HG03378 (cell line): ENCODE results near the gene NDUFS7.

Experiments used
- ATAC-seq: cut with Tn5 transposase; IDR thresholded peaks from one replicate; pipeline ENCODE4 v1.9.1; 2021; ENCODE audit warnings: mild to moderate bottlenecking, moderate library complexity; ENCODE audit not compliant: unreplicated experiment

Gene NDUFS7

DNA sequence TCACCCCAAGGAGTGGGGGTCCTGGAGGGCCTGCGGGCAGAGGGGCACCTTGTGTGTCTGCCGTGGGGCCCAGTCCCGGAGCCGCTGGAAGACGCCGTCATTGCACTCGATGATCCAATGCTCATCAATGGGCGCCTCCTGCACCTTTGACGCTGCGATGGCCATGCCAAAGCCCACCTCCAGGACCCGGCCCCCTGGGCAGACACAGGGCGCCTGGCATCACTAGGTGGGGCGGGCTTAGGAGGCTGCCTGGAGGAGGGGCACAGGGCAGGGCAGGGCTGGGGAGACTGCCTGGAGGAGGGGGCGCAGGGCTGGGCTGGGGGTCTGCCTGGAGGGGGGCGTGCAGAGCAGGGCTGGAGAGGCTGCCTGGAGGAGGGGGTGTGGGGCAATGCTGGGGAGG is 16.0 kb downstream of the NDUFS7 start:
- ATAC-seq, result no peak

DNA sequence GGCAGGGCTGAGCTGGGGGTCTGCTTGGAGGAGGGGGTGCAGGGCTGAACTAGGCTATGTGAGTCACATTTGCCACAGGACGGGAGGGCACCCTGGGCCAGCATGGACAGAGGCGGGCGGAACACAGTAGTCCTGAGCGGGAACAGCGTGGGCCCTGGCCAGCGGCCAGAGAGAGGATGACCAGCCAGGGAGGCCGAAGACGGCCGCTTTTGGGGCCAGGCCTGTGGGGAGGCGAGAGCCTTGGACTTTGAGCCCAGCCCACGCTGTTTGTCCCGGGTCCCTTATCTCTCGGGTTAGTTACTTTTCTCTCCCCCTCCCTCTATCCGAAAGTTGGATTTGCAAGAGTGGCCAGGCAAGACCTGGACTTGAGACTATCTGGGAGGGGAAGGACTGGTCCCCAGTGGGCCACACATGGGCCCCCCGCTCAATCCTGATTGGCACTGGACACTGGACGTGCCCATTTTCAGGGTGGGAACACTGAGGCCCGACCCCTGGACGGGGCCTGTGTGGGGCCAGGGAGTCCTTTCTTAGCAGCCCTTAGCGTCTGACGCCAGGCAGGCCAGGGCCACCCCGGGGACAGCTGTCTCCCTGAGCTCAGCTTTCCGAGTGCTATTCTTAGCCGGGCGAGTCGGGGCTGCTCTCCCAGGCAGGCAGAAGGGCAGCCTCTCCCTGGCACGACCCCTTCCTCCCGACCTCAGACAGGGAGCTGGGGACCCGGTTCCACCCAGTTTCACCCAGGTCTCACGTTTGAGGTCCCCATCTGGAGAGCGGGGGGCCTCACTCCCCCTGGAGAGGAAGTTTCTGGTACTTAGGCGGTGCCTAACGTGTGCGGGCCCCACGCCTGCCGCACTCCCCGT is 16.8 kb downstream of the NDUFS7 start:
- ATAC-seq, result no peak

DNA sequence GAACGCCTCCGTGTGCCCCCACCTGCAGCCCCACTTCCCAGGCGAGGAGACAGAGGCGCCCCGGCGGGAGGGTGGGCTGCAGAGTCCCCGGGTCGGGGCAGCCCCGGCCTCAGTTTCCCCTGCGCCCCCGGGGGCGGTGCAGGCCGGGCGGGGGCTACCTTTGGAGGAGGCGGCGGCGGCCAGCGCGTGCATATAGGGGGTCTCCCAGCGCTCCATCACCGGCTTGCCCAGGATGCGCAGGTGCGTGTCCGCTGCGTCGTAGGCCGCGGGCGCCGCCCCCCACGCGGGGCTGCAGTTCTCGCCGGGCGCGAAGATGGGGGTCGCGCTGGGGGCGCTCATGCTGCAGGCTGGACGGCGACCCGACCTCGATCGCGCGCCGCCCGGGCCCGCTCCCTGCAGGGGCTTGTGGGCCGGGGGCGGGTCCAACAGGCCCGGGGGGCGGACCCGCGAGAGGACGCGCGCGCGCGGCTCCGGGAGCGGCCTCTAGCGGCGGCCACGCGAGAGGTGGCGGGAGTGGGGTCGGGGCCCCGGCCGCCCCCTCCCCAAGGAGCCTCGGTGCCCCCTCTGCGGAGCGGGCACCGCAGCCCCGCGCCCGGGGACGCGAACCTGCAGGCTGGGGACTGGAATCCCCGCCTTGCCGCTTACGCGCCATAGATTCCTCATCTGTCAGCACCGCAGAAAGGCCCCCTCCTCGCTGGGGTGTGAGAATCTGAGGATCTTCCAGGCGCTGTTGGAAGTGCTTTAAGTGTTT is 17.6 kb downstream of the NDUFS7 start, which contains the start of gene GAMT:
GAMT (minus strand) TSS at position 405 of the 751 bp plus-strand sequence; CDS start at position 339, 66 bp downstream.
- no peak for ATAC-seq

DNA sequence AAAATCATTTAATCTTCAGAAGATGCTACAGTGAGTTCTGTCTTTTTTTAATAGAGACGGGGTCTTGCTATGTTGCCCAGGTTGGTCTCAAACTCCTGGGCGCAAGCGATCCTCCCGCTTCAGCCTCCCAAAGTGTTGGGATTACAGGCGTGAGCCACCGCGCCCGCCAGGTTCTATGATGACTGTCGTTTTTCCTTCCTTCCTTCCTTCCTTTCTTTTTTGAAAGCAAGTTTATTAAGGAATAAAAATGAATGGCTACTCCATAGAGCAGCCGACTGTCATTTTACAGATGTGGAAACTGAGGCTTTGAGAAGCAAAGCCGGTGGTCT is 18.1 kb downstream of the NDUFS7 start:
- no peak for ATAC-seq

DNA sequence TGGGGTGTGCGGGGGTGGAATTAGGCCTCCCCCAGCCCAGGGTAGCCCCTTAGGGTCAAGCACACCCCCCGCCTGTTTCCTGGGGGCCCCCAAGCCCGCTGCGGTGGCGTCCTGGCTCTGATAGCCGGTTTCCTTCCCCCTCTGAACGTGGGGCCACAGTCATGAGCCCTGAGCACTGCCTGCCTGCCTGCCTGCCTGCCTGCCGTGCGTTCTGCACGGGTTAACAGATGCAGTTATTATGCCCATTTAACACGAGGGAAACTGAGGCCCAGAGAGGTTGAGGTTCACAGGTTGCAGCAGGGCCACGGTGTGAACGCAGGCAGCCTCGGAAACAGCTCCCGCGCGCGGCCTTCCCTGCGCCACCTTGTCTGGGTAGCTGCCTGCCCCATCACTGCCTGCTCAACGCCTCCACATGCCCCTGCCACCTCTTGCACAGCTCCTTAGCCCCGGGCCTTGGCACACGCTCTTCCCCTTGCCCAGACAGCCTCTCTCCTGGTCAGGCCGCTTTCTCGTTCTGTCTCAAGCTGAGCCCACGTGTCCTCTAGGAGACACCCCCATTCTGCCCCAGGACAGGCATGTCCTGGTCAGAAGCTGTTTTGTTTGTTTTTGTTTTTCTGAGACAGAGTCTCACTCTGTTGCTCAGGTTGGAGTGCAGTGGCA is 18.8 kb downstream of the NDUFS7 start:
- ATAC-seq, result no peak

DNA sequence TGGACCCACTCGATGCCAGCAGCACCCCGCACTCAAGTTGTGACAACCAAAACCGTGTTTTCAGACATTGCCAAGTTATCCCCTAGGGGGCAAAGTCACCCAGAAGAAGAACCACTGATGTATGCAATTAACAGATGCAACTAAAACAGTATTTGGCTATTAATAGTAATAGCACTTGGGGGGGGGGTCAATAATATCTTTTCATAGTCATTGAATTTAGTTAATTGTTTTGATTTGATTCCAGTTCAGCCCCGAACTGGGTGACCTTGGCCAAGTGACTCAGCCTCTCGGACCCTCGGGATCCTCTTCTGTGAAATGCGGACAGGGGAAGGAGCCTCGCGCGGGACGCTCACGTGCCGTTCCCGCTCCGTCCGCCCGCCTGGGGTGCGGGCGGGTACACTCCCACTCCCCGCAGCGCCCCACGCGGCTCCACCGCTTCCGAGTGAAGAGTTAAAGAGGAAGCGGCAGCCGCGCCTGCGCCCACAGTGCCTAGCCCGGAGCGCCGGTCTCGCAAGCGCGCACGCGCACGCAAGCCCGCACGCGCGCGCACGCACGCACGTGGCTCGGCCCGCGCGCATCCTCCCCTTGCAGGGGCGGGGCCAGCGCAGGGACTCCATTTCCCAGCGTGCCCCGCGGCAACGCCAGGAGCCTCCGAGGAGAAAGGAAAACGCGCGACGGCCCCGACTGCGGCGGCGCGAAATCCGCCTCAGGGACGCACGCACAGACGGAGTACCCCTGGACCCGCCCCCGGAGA is 23.2 kb downstream of the NDUFS7 start:
- peak; percentile 48 for ATAC-seq

DNA sequence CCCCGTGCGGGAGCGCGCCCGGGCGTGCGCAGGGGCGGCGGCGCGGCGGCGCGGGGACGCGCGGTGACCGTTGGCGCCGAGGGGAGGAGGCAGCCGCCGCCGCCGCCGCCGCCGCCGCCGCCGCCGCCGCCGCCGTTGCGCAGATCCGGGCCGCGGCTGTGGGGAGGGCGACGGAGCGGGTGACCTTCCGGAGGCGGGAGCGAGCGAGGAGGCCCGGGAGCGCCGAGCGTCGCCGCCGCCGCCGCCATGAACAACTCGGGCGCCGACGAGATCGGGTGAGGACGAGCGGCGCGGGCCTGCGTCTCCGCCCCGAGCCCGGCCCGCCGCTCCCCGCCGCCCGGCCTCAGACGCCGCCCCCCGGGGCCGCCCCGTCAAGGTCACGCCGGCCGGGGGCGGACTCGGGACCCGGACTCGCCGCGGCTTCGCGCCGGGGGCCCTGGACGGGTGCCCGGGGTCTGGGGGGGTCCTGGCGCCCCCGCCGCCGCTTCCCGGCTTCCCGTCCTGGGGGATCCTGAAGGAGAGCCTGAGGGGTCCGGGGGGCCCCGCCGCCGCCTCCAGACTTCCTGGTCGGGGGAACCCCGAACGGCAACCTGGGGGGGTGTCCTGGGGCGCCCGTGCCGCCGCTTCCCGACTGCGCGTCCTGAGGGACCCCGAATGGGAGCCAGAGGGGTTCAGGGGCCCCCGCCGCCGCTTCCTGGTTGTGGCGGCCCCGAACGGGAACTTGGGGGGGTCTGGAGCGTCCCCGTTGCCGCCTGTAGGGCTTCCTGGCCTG is 24.0 kb downstream of the NDUFS7 start, which contains the start of gene DAZAP1:
DAZAP1 (plus strand) TSS at position 59 of the 772 bp plus-strand sequence; CDS start at position 247, 188 bp downstream.
- ATAC-seq, result no peak

DNA sequence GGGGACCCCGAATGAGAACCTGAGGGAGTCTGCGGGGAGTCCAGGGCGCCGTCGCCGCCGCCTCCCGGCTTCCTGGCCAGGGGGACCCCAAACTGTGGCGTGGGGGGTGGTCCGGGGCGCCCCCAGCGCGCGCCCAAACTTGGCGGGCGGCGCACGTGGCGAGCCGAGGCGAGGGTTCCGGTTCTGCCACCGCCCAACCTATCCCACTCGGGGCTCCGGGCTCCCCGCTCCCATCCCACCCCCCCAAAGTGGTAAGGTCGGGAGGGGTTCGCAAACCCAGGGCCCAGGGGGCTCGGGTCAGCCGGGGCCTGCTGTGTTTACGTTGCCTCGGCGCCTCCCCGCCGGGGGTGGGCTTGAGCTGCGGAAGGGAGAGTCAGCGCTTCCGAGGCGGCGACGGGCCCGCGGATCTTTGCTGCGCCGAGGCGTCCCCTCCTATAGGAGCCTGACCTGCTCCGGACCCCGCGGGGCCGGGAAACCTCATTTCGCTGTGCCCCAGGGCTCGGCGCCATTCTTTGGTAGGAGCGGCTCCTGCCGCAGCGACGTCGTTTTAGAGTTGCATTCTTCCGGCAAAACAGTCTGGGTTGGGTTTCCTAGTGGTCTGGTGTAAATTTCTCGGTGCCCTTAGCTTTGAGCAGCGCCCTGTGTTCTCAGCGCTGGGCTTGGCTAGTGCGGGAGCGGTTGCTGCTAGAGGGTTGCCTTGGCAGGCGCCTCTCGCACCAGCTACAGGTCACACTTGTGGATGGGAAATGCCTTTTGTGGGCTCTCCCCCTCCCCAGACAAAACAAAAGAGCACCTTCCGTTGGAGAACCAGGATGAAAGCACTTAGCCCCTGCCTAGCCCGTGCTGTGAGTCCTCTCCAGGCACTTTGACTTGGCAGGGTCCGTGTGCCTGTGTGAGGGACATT is 24.8 kb downstream of the NDUFS7 start:
- no peak for ATAC-seq

DNA sequence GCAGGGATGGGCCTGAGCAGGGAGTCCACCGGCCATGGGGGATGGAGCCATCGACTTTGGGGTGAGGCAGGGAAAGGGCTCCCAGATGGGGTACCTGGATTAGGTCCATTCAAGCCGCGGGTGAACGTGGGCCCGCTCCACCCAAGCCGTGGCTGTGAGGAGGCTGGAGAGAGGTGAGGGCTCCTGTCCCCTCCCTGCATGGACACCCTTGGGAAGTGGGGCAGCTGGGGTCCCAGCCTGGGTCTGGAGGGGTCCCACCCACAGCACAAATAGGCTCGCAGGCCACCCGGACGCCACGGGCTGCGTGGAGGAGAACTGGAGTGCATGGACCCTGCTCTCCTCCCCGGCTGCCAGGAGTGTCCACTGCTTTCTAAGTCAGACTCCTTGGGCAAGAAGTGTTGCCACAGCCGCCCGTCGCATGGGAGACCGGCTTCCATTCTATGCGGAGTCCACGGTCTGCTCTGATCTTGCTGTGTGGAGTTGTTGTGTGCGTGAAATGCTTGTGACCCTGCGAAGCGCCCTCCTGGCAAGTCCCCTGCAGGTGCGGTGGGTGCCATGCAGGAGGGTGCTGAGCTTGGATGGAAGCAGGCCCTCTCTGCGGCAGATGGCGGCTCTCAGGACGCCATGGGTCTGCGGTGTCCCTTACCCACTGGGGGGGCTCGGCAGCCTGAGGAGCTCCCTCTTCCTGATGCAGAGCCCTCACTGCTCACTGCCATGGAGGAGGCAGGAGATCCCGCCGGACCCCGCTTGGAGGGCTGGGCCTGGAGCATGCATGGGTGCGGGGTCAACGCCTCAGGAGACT is 25.7 kb downstream of the NDUFS7 start:
- no peak for ATAC-seq

DNA sequence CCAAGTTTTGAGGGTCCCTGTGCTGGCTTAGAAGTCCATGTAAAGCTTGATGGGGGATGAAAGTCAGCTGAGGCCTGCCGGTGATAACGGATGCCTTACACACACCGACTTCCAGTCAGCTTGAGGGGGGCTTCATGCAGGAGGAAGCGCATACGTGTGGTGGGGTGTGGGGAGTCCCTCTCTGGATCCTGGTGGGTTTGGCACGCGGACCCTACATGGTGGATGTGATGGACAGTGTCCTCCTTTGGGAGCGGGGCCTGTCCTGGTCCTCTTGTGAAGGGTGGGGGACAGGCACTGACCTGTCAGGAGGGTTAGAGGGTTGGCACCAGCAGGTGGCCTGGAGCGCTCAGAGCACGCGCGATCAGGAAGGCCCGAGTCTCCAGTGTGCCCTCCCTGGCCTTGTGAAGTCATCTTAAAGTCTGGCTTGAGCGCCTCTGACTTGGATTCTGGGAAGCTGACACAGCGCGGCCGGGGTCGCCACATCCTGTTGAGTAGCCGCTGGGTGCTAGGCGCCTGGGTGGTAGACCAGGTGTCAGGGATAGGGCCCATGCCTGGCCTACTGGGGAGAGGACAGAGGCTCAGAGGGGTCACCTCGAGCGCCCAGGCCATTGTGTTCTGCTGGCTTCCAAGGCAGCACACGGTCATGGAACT is 26.6 kb downstream of the NDUFS7 start:
- ATAC-seq, result no peak

DNA sequence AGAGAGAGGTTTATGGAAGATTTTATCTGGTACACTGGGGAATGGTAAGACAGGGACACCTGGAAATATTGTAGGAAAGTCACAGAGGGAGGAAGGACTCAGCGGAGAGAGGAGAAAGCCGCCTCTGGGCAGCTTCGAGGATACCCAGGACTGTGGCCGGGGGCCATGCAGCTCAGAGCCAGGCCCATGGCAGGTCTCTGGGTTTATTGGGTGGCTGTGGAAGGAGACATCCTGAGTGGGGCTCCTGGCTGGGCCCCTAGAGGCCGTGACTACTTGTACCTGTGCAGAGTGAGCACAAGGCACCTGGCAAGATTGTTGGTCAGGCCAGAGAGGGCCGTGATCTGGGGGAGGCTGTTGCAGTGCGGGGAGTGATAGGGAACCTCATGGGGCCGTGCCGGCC is 27.1 kb downstream of the NDUFS7 start:
- no peak for ATAC-seq

DNA sequence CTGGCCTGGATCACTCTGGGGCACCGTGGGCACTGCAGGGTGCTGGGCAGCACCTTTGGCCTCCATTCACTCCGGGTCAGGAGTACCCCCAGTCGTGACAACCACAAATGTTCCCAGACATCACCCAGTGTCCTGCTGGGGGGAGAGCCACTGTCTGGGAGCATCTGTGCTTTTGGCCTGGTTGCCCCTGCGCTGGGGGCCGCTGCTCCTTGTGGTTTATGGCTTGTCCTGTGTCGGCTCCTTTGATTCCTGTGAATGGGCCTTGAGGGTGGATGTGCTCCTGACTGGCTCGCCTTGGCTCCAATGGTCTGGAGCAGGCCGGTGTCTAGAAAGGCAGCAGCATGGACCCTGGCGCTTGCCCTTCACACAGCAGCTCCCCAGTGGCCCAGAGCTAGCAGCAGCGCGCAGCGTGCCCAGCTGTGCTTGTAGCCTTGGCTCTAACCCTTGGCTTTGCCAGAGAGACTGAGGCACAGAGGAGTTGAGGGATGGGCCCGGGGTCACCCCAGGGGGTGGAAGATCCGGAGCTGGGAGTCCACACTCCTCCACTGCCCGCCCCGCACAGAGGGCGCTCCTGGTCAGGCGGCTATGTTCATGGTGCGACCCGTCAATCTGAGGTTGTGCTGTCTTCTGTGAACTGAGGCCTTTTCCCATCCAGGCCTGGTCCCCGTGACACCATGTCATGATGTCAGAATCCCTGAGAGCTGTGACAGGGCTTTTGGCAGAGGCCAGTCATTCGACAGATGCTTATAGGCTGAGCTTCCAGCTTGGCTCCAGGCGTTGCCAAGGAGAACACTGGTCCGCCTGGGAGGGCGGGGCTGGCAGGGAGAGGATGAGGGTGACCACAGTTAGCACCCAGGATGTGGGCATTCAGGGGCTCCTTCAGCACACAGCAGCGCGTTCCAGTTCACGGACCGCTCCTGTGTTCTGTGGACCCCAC is 27.8 kb downstream of the NDUFS7 start:
- ATAC-seq, result no peak

DNA sequence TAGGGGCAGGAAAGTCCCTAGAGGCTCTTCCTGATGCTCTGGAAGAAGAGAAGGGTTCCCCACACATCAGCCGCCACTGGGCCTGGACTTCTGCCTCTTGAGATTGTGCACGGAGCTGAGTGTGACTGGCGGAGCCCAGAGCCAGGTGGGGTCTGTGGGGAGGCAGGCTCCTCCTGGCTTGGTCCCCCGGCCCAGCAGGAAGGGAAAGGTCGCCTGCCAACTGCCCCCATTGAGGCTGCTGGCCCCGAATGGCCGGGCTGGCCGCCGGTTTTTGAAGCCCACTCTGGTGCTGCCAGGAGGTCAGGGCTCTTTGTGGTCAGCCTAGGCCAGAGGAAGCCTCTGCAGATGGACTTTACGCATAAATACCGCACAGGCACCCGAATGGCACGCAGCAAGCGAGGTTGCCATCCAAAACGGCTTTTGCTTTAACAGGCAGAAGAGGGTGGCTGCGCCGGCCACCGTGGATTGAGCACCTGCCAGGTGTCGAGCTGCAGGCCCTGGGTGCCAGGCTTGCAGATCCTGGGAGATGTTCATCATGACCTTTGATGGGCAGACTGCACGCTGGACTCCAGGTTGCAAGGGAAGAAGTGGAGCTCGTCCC is 28.7 kb downstream of the NDUFS7 start:
- ATAC-seq, result no peak

DNA sequence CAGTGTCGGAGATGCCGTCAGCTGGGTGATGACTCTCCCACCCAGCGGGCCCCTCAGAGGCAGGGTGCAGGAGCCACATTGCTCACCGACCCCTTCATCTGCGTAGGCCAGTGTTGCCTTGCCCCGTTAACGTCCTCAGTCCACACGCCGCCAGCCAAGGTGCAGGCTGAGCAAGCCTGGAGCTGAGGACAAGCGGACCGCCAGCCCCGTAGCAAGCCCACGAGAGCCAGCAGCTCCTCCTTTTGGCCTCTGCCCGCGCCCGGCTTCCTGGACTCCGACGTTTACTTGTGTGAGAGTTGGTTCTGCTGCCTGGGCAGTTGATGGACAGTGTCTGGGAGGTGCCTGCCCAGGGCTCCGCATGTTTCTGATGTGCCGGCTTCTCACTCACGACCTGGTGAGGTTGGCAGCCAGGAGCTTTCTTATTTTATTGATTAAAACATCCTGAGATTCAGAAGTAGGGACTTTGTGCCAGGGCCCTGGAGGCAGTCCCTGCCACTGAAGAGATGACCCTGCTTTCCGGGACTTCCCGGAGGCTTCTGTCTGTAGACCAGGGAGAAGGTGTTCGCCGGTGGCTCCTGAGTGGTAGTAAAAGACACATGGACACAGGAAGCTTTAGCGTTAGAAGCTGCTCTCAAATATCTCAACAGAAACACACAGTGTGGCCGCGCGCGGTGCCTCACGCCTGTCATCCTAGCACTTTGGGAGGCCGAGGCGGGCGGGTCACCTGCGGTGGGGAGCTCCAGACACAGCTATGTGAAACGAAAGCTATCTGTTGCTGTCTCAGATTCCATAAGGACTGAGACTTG is 29.5 kb downstream of the NDUFS7 start:
- no peak for ATAC-seq
